CD4-positive, alpha-beta T cell (primary cell): ENCODE data around the gene PDE5A. TPM values are rescaled to one million over a fixed set of nuclear protein-coding genes. Genes with fewer than 3 reads are reported as not detected.

Experiments used
- ATAC-seq: fragments of 200-7000 bp; cut with Tn5 transposase; one replicate; pipeline ENCODE4 v1.10.0; 2022; ENCODE audit warnings: mild to moderate bottlenecking; ENCODE audit not compliant: poor library complexity
- CTCF ChIA-PET: fragments of 350-600 bp; sonication (Branson Sonifier 250); formaldehyde crosslinking; loops from one replicate; lab custom pipeline; 2021; ENCODE audit warnings: antibody characterized with exemption, inconsistent platforms; lab: Charles Lee
- POLR2A ChIA-PET: fragments of 350-600 bp; sonication (Branson Sonifier 250); formaldehyde crosslinking; loops from one replicate; lab custom pipeline; 2021; ENCODE audit warnings: antibody characterized with exemption, inconsistent platforms; lab: Charles Lee
- DNase-seq, 14 experiments: peaks; one replicate each; pipeline ENCODE4 v3.0.0-alpha.2; 2013 to 2020; ENCODE audit warnings: mixed read lengths in 2 of 14
- H3K27ac ChIP-seq, 2 donors: one replicate each; pipeline versions ENCODE4 v1.5.1 to v1.7.0; 2013; ENCODE audit warnings: low read length in 2 of 2, low read depth in 1 of 2, mild to moderate bottlenecking in 1 of 2
- H3K27me3 ChIP-seq, 2 experiments: 1 replicate in 1 of 2; 2 replicates in 1 of 2; pipeline versions ENCODE4 v1.6.1 to v1.7.0; 2013; ENCODE audit warnings: low read length in 2 of 2, control low read depth in 1 of 2, mild to moderate bottlenecking in 1 of 2, moderate library complexity in 1 of 2; ENCODE audit not compliant: insufficient read depth in 2 of 2, control insufficient read depth in 1 of 2
- H3K36me3 ChIP-seq: one replicate; pipeline ENCODE4 v1.6.1; 2013; ENCODE audit warnings: low read length, control low read depth; ENCODE audit not compliant: insufficient read depth
- H3K4me1 ChIP-seq: one replicate; pipeline ENCODE4 v1.6.1; 2013; ENCODE audit warnings: low read length, control low read depth; ENCODE audit not compliant: insufficient read depth
- H3K4me3 ChIP-seq: one replicate; pipeline ENCODE4 v1.5.1; 2013; ENCODE audit warnings: mild to moderate bottlenecking, low read length, moderate library complexity
- H3K9me3 ChIP-seq, 2 experiments: 1 replicate in 1 of 2; 2 replicates in 1 of 2; pipeline versions ENCODE4 v1.6.1 to v1.7.0; 2013; ENCODE audit warnings: low read length in 2 of 2, mild to moderate bottlenecking in 2 of 2, control low read depth in 1 of 2, moderate library complexity in 1 of 2; ENCODE audit not compliant: control insufficient read depth in 1 of 2, insufficient read depth in 1 of 2
- H3K27ac Mint-ChIP-seq: one replicate; pipeline ENCODE4 v1.8.0; 2020; ENCODE audit warnings: mixed read lengths
- H3K27me3 Mint-ChIP-seq: one replicate; pipeline ENCODE4 v1.8.0; 2021; ENCODE audit warnings: mixed read lengths
- H3K36me3 Mint-ChIP-seq: one replicate; pipeline ENCODE4 v1.8.0; 2021; ENCODE audit warnings: low read depth, mixed read lengths
- H3K4me1 Mint-ChIP-seq: one replicate; pipeline ENCODE4 v1.8.0; 2021; ENCODE audit warnings: low read depth, mixed read lengths
- H3K4me3 Mint-ChIP-seq: one replicate; pipeline ENCODE4 v1.8.0; 2020; ENCODE audit warnings: mild to moderate bottlenecking, mixed read lengths
- H3K9me3 Mint-ChIP-seq: one replicate; pipeline ENCODE4 v1.8.0; 2020; ENCODE audit warnings: mixed read lengths
- intact Hi-C, 2 experiments: fragments of 100-400 bp; cut with DNase I in 1 of 2; cut with micrococcal nuclease in 1 of 2; formaldehyde crosslinking; loops; one replicate each; pipeline versions ENCODE4 v1.15.1 to v1.9.0; 2023 to 2025; cut with DNase I, micrococcal nuclease
- total RNA-seq, 174 experiments: library from RNA in 2 of 174; stranded (reverse) in 2 of 174; gene quantifications; one replicate each; pipeline ENCODE4 v1.2.3 and lab custom pipeline; 2021 to 2026
- TF ChIP-seq, protein P1 (sequence below): fragments of 200-600 bp; IDR thresholded peaks from one replicate; pipeline ENCODE4 v1.8.0; 2022; ENCODE audit warnings: antibody characterized with exemption, mild to moderate bottlenecking

PDE5A gene
- total RNA-seq, 2 experiments from 2014 or later: 0.11 to 0.56 TPM

DNA sequence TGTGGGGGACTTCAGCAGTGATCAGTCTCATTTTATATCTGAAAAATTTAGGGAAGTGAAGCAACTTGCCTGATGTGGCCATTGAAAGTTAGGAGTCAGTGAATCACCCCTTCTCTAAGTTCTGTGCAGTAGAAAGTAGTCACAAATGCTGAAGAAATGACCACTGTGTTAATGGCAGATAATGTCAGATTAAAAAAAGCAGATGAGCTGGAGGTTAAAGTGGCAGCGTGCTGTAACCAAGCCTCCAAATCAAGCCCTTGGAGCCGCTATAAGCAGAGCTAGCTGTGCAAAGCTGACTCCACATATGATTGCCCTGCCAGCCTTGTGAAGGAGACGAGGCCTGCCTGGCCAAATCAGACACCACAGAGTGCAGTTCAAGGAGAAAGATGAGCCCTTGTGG lies 39.2 kb upstream of the PDE5A start:
- no peak for DNase-seq
- Histone ChIP-seq H3K27ac (no peak overlapping the region), H3K9me3 (no peaks in the 10 kb centered on the region), H3K4me3 (no peak overlapping the region), H3K36me3 (no peaks in the 10 kb centered on the region), H3K27me3 (peaks cover 0 to 9% of the 10 kb centered on the region in 2 experiments), H3K4me1 (no peaks in the 10 kb centered on the region)
- no peaks in the 10 kb centered on the region for H3K36me3 Mint-ChIP-seq
- CTCF ChIA-PET: no interaction called here
- no peaks in the 10 kb centered on the region for H3K9me3 Mint-ChIP-seq
- no peaks in the 10 kb centered on the region for H3K4me1 Mint-ChIP-seq
- H3K4me3 Mint-ChIP-seq: no peak overlapping the region
- no peak overlapping the region for H3K27ac Mint-ChIP-seq
- H3K27me3 Mint-ChIP-seq: peaks cover 24% of the 10 kb centered on the region
- no peak for ATAC-seq
- POLR2A ChIA-PET: no interaction called here
- TF ChIP-seq, protein P1, sequence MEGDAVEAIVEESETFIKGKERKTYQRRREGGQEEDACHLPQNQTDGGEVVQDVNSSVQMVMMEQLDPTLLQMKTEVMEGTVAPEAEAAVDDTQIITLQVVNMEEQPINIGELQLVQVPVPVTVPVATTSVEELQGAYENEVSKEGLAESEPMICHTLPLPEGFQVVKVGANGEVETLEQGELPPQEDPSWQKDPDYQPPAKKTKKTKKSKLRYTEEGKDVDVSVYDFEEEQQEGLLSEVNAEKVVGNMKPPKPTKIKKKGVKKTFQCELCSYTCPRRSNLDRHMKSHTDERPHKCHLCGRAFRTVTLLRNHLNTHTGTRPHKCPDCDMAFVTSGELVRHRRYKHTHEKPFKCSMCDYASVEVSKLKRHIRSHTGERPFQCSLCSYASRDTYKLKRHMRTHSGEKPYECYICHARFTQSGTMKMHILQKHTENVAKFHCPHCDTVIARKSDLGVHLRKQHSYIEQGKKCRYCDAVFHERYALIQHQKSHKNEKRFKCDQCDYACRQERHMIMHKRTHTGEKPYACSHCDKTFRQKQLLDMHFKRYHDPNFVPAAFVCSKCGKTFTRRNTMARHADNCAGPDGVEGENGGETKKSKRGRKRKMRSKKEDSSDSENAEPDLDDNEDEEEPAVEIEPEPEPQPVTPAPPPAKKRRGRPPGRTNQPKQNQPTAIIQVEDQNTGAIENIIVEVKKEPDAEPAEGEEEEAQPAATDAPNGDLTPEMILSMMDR: no peak
- intact Hi-C loops: no loop called here

DNA sequence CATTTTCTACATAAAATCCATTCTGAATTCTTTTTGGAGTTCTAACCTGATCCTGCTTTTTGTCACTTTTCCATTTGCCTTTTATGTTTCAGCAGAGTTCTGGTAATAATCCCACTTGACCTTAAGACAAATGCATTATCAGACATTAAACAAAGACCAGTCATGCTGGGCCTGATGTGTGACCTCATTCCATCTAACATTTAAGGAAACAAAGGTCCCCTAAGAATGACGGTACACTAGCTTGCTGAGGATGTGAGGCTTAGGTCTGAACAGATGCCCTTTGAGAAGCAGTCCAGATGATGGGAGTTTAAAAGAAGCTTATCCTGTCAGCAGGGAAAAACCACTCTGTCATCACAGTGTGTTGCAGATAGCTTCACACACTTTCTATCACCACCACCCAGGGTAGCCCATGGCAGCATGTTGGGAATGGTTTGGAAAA lies 38.1 kb upstream of the PDE5A start:
- ChIA-PET CTCF (no interaction called here), POLR2A (no interaction called here)
- Mint-ChIP-seq H3K4me3 (no peak overlapping the region), H3K9me3 (no peaks in the 10 kb centered on the region), H3K4me1 (no peaks in the 10 kb centered on the region), H3K27me3 (peaks cover 31% of the 10 kb centered on the region), H3K27ac (no peak overlapping the region), H3K36me3 (no peaks in the 10 kb centered on the region)
- DNase-seq (no peak), ATAC-seq (no peak)
- peaks cover 0 to 9% of the 10 kb centered on the region in 2 experiments for H3K27me3 ChIP-seq
- intact Hi-C loops: no loop called here
- H3K36me3 ChIP-seq: no peaks in the 10 kb centered on the region
- H3K4me3 ChIP-seq: no peak overlapping the region
- TF ChIP-seq, protein P1: no peak
- no peaks in the 10 kb centered on the region for H3K9me3 ChIP-seq
- no peaks in the 10 kb centered on the region for H3K4me1 ChIP-seq
- no peak overlapping the region for H3K27ac ChIP-seq

DNA sequence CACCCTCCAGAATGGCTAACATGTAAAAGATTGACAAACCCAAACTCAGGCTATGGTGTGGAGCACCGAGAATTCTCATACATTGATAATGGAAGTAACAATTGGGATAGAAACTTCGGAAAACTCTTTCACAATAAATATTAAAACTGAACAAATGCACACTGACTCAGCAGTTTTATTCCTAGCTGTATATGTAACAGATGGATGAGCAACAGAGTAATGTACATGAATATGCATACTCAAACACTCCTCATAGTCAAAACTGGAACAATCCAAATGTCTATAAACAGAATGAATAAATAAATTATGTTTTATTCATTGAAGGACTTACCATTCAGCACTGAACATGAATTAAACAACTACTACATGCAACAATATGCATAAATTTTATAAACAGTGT lies 37.1 kb upstream of the PDE5A start:
- TF ChIP-seq, protein P1: no peak
- Histone ChIP-seq H3K4me3 (no peak overlapping the region), H3K4me1 (no peaks in the 10 kb centered on the region), H3K27ac (no peak overlapping the region), H3K27me3 (peaks cover 0 to 9% of the 10 kb centered on the region in 2 experiments), H3K9me3 (no peaks in the 10 kb centered on the region), H3K36me3 (no peaks in the 10 kb centered on the region)
- peaks cover 38% of the 10 kb centered on the region for H3K27me3 Mint-ChIP-seq
- intact Hi-C loops: no loop called here
- H3K36me3 Mint-ChIP-seq: no peaks in the 10 kb centered on the region
- ChIA-PET POLR2A (no interaction called here), CTCF (no interaction called here)
- ATAC-seq (no peak), DNase-seq (no peak)
- H3K4me1 Mint-ChIP-seq: no peaks in the 10 kb centered on the region
- no peak overlapping the region for H3K4me3 Mint-ChIP-seq
- H3K27ac Mint-ChIP-seq: no peak overlapping the region
- no peaks in the 10 kb centered on the region for H3K9me3 Mint-ChIP-seq
